ENCODE results near the gene PPM1B.

GRCh38 chr2:44121899-44122298 is 46.8 kb upstream of the PPM1B start:
- TF ChIP-seq, protein P1, sequence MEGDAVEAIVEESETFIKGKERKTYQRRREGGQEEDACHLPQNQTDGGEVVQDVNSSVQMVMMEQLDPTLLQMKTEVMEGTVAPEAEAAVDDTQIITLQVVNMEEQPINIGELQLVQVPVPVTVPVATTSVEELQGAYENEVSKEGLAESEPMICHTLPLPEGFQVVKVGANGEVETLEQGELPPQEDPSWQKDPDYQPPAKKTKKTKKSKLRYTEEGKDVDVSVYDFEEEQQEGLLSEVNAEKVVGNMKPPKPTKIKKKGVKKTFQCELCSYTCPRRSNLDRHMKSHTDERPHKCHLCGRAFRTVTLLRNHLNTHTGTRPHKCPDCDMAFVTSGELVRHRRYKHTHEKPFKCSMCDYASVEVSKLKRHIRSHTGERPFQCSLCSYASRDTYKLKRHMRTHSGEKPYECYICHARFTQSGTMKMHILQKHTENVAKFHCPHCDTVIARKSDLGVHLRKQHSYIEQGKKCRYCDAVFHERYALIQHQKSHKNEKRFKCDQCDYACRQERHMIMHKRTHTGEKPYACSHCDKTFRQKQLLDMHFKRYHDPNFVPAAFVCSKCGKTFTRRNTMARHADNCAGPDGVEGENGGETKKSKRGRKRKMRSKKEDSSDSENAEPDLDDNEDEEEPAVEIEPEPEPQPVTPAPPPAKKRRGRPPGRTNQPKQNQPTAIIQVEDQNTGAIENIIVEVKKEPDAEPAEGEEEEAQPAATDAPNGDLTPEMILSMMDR (IDR thresholded peaks at IDR 0.05): no peak
- TF ChIP-seq POLR2A (IDR thresholded peaks at IDR 0.05): no peak

Data from thyroid gland (tissue), 4 donors.